Measurements from ENCODE around the gene PTCH2. TPM values are rescaled to one million over a fixed set of nuclear protein-coding genes. Genes with fewer than 3 reads are reported as not detected.

The PTCH2 gene
- total and polyA plus RNA-seq, 2 of the 13 experiments (the other 11 are each of a cell fraction or from before 2014, with no cell fraction given): 0.60 to 1.5 TPM

- TF ChIP-seq PBX2 (CRISPR knock-in tag; IDR thresholded peaks at IDR 0.05) (no peak), ZNF101 (CRISPR knock-in tag; IDR thresholded peaks at IDR 0.05; ENCODE audit: borderline replicate concordance, low read depth) (no peak), HOXA3 (CRISPR knock-in tag; IDR thresholded peaks at IDR 0.05) (peak; percentile 59; the same call in 1 of the 2 replicates), ZNF232 (CRISPR knock-in tag; IDR thresholded peaks at IDR 0.05; ENCODE audit: borderline replicate concordance) (peak; percentile 89), SMARCE1 (IDR thresholded peaks at IDR 0.05; ENCODE audit: borderline replicate concordance) (no peak), ZFP36L1 (CRISPR knock-in tag; IDR thresholded peaks at IDR 0.05) (peak; percentile 94), GABPA (IDR thresholded peaks at IDR 0.05; ENCODE audit: low read depth, low read length) (no peak), GABPA (CRISPR knock-in tag; IDR thresholded peaks at IDR 0.05; ENCODE audit: low read depth) (peak; percentile 81), DNMT1 (CRISPR knock-in tag; IDR thresholded peaks at IDR 0.05) (no peak), MZF1 (CRISPR knock-in tag; IDR thresholded peaks at IDR 0.05; ENCODE audit: borderline replicate concordance) (peak; percentile 18; the same call in 1 of the 2 replicates), BRF2 (CRISPR knock-in tag; IDR thresholded peaks at IDR 0.05) (no peak), TAF15 (IDR thresholded peaks at IDR 0.05; ENCODE audit: low read depth, low read length, poor library complexity, severe bottlenecking) (no peak), FOSL2 (CRISPR knock-in tag; IDR thresholded peaks at IDR 0.05) (peak; percentile 92), RXRB (CRISPR knock-in tag; IDR thresholded peaks at IDR 0.05; ENCODE audit: borderline replicate concordance) (peak; percentile 63), ZNF337 (CRISPR knock-in tag; IDR thresholded peaks at IDR 0.05; ENCODE audit: borderline replicate concordance, low read depth) (no peak), KLF13 (CRISPR knock-in tag; IDR thresholded peaks at IDR 0.05) (0 out of 2 replicates have a peak, but pooled peaks have one; percentile 49), ZBTB46 (CRISPR knock-in tag; IDR thresholded peaks at IDR 0.05; ENCODE audit: borderline replicate concordance) (peak; percentile 82; the same call in 1 of the 2 replicates), NFE2L1 (CRISPR knock-in tag; IDR thresholded peaks at IDR 0.05; ENCODE audit: borderline replicate concordance) (peak; percentile 92; the same call in 1 of the 2 replicates), ZNF800 (CRISPR knock-in tag; IDR thresholded peaks at IDR 0.05) (peak; percentile 52; the same call in 1 of the 2 replicates), TCF7 (IDR thresholded peaks at IDR 0.05; ENCODE audit: low read depth) (peak; percentile 24; the same call in 1 of the 2 replicates), ZNF589 (CRISPR knock-in tag; conservative IDR thresholded peaks at IDR 0.05) (0 out of 2 replicates have a peak, but pooled peaks have one; percentile 66), ZNF276 (CRISPR knock-in tag; IDR thresholded peaks at IDR 0.05; ENCODE audit: low read depth) (no peak)
Measured at GRCh38 chr1:44807364-44808062, 35.5 kb downstream of the PTCH2 start (continued).

Measured in HepG2 (cell line).